Activated naive CD8-positive, alpha-beta T cell treated with anti-CD3 and anti-CD28 coated beads, Interleukin-2, amount 50 U/mL, for 24 hours (primary cell): Measurements from ENCODE around the gene GARNL3.

Source experiments
- ATAC-seq: fragments of 150-1000 bp; cut with Tn5 transposase; one replicate; pipeline ENCODE4 v1.10.0; 2021
- DNase-seq: peaks from one replicate; pipeline ENCODE4 v3.0.0; 2021
- H3K27ac Mint-ChIP-seq: one replicate; pipeline ENCODE4 v1.8.0; 2021; ENCODE audit warnings: mild to moderate bottlenecking, mixed read lengths
- H3K27me3 Mint-ChIP-seq: one replicate; pipeline ENCODE4 v1.8.0; 2021; ENCODE audit warnings: mixed read lengths
- H3K36me3 Mint-ChIP-seq: one replicate; pipeline ENCODE4 v1.8.0; 2021; ENCODE audit warnings: low read depth, mixed read lengths
- H3K4me1 Mint-ChIP-seq: one replicate; pipeline ENCODE4 v1.8.0; 2021; ENCODE audit warnings: mixed read lengths
- H3K4me3 Mint-ChIP-seq: one replicate; pipeline ENCODE4 v1.8.0; 2021; ENCODE audit warnings: mild to moderate bottlenecking, moderate library complexity, mixed read lengths
- H3K9me3 Mint-ChIP-seq: one replicate; pipeline ENCODE4 v1.8.0; 2021; ENCODE audit warnings: mixed read lengths

The GARNL3 gene

GRCh38 chr9:127279717-127280285 is 15.2 kb downstream of the GARNL3 start:
- H3K9me3 Mint-ChIP-seq, result no peaks in the 10 kb centered on the region
- peaks cover 18% of the 10 kb centered on the region for H3K4me1 Mint-ChIP-seq
- ATAC-seq, result no peak
- H3K27me3 Mint-ChIP-seq, result peaks cover 21% of the 10 kb centered on the region
- H3K4me3 Mint-ChIP-seq, result no peak overlapping the region
- H3K36me3 Mint-ChIP-seq, result peaks cover 2% of the 10 kb centered on the region
- no peak for DNase-seq
- no peak overlapping the region for H3K27ac Mint-ChIP-seq

GRCh38 chr9:127280880-127281660 is 16.5 kb downstream of the GARNL3 start:
- H3K4me1 Mint-ChIP-seq, result peaks cover 18% of the 10 kb centered on the region
- no peak overlapping the region for H3K4me3 Mint-ChIP-seq
- peaks cover 17% of the 10 kb centered on the region for H3K27me3 Mint-ChIP-seq
- H3K9me3 Mint-ChIP-seq, result no peaks in the 10 kb centered on the region
- no peak for DNase-seq
- H3K27ac Mint-ChIP-seq, result no peak overlapping the region
- peaks cover 2% of the 10 kb centered on the region for H3K36me3 Mint-ChIP-seq
- no peak for ATAC-seq

GRCh38 chr9:127281891-127282290 is 17.3 kb downstream of the GARNL3 start:
- peaks cover 16% of the 10 kb centered on the region for H3K4me1 Mint-ChIP-seq
- ATAC-seq, result no peak
- H3K27ac Mint-ChIP-seq, result no peak overlapping the region

GRCh38 chr9:127282611-127283010 is 18.0 kb downstream of the GARNL3 start:
- H3K36me3 Mint-ChIP-seq, result peaks cover 2% of the 10 kb centered on the region
- peaks cover 17% of the 10 kb centered on the region for H3K27me3 Mint-ChIP-seq
- H3K4me1 Mint-ChIP-seq, result peaks cover 10% of the 10 kb centered on the region
- H3K4me3 Mint-ChIP-seq, result no peak overlapping the region
- H3K27ac Mint-ChIP-seq, result no peak overlapping the region
- H3K9me3 Mint-ChIP-seq, result no peaks in the 10 kb centered on the region
- ATAC-seq, result no peak
- DNase-seq, result no peak

More at GRCh38 chr9:127281891-127282290, 17.3 kb downstream of the GARNL3 start:
- peaks cover 16% of the 10 kb centered on the region for H3K27me3 Mint-ChIP-seq
- no peak for DNase-seq
- H3K4me3 Mint-ChIP-seq, result no peak overlapping the region
- no peaks in the 10 kb centered on the region for H3K9me3 Mint-ChIP-seq
- H3K36me3 Mint-ChIP-seq, result peaks cover 2% of the 10 kb centered on the region

GRCh38 chr9:127283135-127283534 is 18.6 kb downstream of the GARNL3 start:
- DNase-seq (no peak), ATAC-seq (no peak)
- Mint-ChIP-seq H3K27ac (no peak overlapping the region), H3K36me3 (peaks cover 2% of the 10 kb centered on the region), H3K9me3 (no peaks in the 10 kb centered on the region), H3K27me3 (peaks cover 22% of the 10 kb centered on the region), H3K4me1 (peaks cover 9% of the 10 kb centered on the region), H3K4me3 (no peak overlapping the region)

- H3K36me3 Mint-ChIP-seq, result peaks cover 2% of the 10 kb centered on the region
- ATAC-seq, result no peak
These were observed 19.4 kb downstream of the GARNL3 start for GRCh38 chr9:127283917-127284497.

GRCh38 chr9:127285965-127286364 is 21.4 kb downstream of the GARNL3 start:
- H3K4me3 Mint-ChIP-seq, result no peak overlapping the region
- H3K4me1 Mint-ChIP-seq, result no peaks in the 10 kb centered on the region
- H3K9me3 Mint-ChIP-seq, result no peaks in the 10 kb centered on the region
- H3K27ac Mint-ChIP-seq, result no peak overlapping the region
- H3K36me3 Mint-ChIP-seq, result no peaks in the 10 kb centered on the region
- DNase-seq, result no peak
- no peak for ATAC-seq
- peaks cover 23% of the 10 kb centered on the region for H3K27me3 Mint-ChIP-seq

More at GRCh38 chr9:127283917-127284497, 19.4 kb downstream of the GARNL3 start:
- no peaks in the 10 kb centered on the region for H3K9me3 Mint-ChIP-seq
- peaks cover 3% of the 10 kb centered on the region for H3K4me1 Mint-ChIP-seq
- no peak overlapping the region for H3K27ac Mint-ChIP-seq
- no peak for DNase-seq
- H3K27me3 Mint-ChIP-seq, result peaks cover 22% of the 10 kb centered on the region
- no peak overlapping the region for H3K4me3 Mint-ChIP-seq

- no peak overlapping the region for H3K27ac Mint-ChIP-seq
- H3K36me3 Mint-ChIP-seq, result no peaks in the 10 kb centered on the region
- peaks cover 21% of the 10 kb centered on the region for H3K27me3 Mint-ChIP-seq
- H3K4me1 Mint-ChIP-seq, result no peaks in the 10 kb centered on the region
- no peak overlapping the region for H3K4me3 Mint-ChIP-seq
- no peak for ATAC-seq
- no peaks in the 10 kb centered on the region for H3K9me3 Mint-ChIP-seq
- DNase-seq, result no peak
These were observed 26.0 kb downstream of the GARNL3 start for GRCh38 chr9:127290561-127291065.

- no peak for DNase-seq
- Mint-ChIP-seq H3K4me1 (no peaks in the 10 kb centered on the region), H3K27ac (no peak overlapping the region), H3K27me3 (peaks cover 23% of the 10 kb centered on the region), H3K36me3 (no peaks in the 10 kb centered on the region), H3K4me3 (no peak overlapping the region), H3K9me3 (no peaks in the 10 kb centered on the region)
- ATAC-seq, result no peak
These were observed 26.7 kb downstream of the GARNL3 start for GRCh38 chr9:127291246-127291778.

GRCh38 chr9:127292415-127292814 is 27.8 kb downstream of the GARNL3 start:
- peaks cover 19% of the 10 kb centered on the region for H3K27me3 Mint-ChIP-seq
- no peaks in the 10 kb centered on the region for H3K36me3 Mint-ChIP-seq
- H3K4me3 Mint-ChIP-seq, result no peak overlapping the region
- ATAC-seq, result no peak
- no peak for DNase-seq
- no peak overlapping the region for H3K27ac Mint-ChIP-seq
- H3K4me1 Mint-ChIP-seq, result no peaks in the 10 kb centered on the region
- H3K9me3 Mint-ChIP-seq, result no peaks in the 10 kb centered on the region

- Mint-ChIP-seq H3K27me3 (peaks cover 11% of the 10 kb centered on the region), H3K4me1 (no peaks in the 10 kb centered on the region), H3K4me3 (no peak overlapping the region), H3K9me3 (no peaks in the 10 kb centered on the region), H3K27ac (no peak overlapping the region), H3K36me3 (no peaks in the 10 kb centered on the region)
- no peak for ATAC-seq
- no peak for DNase-seq
These were observed 28.8 kb downstream of the GARNL3 start for GRCh38 chr9:127293328-127293727.

- H3K4me3 Mint-ChIP-seq, result no peak overlapping the region
- no peaks in the 10 kb centered on the region for H3K9me3 Mint-ChIP-seq
- ATAC-seq (no peak), DNase-seq (no peak)
- no peaks in the 10 kb centered on the region for H3K4me1 Mint-ChIP-seq
- H3K27ac Mint-ChIP-seq, result no peak overlapping the region
- no peaks in the 10 kb centered on the region for H3K36me3 Mint-ChIP-seq
- H3K27me3 Mint-ChIP-seq, result peaks cover 10% of the 10 kb centered on the region
These were observed 29.2 kb downstream of the GARNL3 start for GRCh38 chr9:127293767-127294166.

GRCh38 chr9:127295005-127295404 is 30.4 kb downstream of the GARNL3 start:
- Mint-ChIP-seq H3K4me3 (no peak overlapping the region), H3K27ac (no peak overlapping the region), H3K36me3 (no peaks in the 10 kb centered on the region), H3K4me1 (no peaks in the 10 kb centered on the region), H3K9me3 (no peaks in the 10 kb centered on the region), H3K27me3 (peaks cover 6% of the 10 kb centered on the region)
- DNase-seq (no peak), ATAC-seq (no peak)

GRCh38 chr9:127300886-127301447 is 36.4 kb downstream of the GARNL3 start:
- no peaks in the 10 kb centered on the region for H3K4me1 Mint-ChIP-seq
- H3K9me3 Mint-ChIP-seq, result no peaks in the 10 kb centered on the region
- ATAC-seq (no peak), DNase-seq (no peak)
- no peak overlapping the region for H3K4me3 Mint-ChIP-seq
- no peaks in the 10 kb centered on the region for H3K36me3 Mint-ChIP-seq
- H3K27ac Mint-ChIP-seq, result no peak overlapping the region
- H3K27me3 Mint-ChIP-seq, result peaks cover 4% of the 10 kb centered on the region
